ENCODE measurements around the gene OR1J2.

The OR1J2 gene

GRCh38 chr9:122474561-122474960 lies 36.0 kb upstream of the OR1J2 start:
- TF ChIP-seq TSHZ2 (CRISPR knock-in tag; IDR thresholded peaks at IDR 0.05), result no peak
- TF ChIP-seq PATZ1 (CRISPR knock-in tag; IDR thresholded peaks at IDR 0.05; ENCODE audit: borderline replicate concordance), result no peak
- no peak for TF ChIP-seq PPARA (CRISPR knock-in tag; IDR thresholded peaks at IDR 0.05; ENCODE audit: borderline replicate concordance)
- no peak for TF ChIP-seq CSRNP3 (CRISPR knock-in tag; IDR thresholded peaks at IDR 0.05)
- no peak for TF ChIP-seq SNAI2 (CRISPR knock-in tag; IDR thresholded peaks at IDR 0.05)
- no peak for TF ChIP-seq TOX (CRISPR knock-in tag; IDR thresholded peaks at IDR 0.05; ENCODE audit: borderline replicate concordance)
- no peak for TF ChIP-seq ISL1 (CRISPR knock-in tag; IDR thresholded peaks at IDR 0.05)
- TF ChIP-seq ARNTL (CRISPR knock-in tag; IDR thresholded peaks at IDR 0.05; ENCODE audit: borderline replicate concordance, low read depth), result no peak
- no peak for ATAC-seq

- ATAC-seq, result no peak
Measured at GRCh38 chr9:122475717-122476116, 34.9 kb upstream of the OR1J2 start.

GRCh38 chr9:122477346-122477745 lies 33.3 kb upstream of the OR1J2 start:
- ATAC-seq, result no peak
- TF ChIP-seq CSDC2 (CRISPR knock-in tag; IDR thresholded peaks at IDR 0.05), result no peak
- no peak for TF ChIP-seq POU6F1 (CRISPR knock-in tag; IDR thresholded peaks at IDR 0.05; ENCODE audit: borderline replicate concordance, low read depth)
- no peak for TF ChIP-seq ISL1 (CRISPR knock-in tag; IDR thresholded peaks at IDR 0.05)
- no peak for TF ChIP-seq GLIS3 (CRISPR knock-in tag; IDR thresholded peaks at IDR 0.05)
- no peak for TF ChIP-seq ZC3H10 (CRISPR knock-in tag; IDR thresholded peaks at IDR 0.05)
- TF ChIP-seq OSR1 (CRISPR knock-in tag; IDR thresholded peaks at IDR 0.05), result no peak
- TF ChIP-seq SNAI2 (CRISPR knock-in tag; IDR thresholded peaks at IDR 0.05), result no peak
- no peak for TF ChIP-seq ZNF70 (CRISPR knock-in tag; IDR thresholded peaks at IDR 0.05)
- TF ChIP-seq ZFP3 (CRISPR knock-in tag; IDR thresholded peaks at IDR 0.05), result no peak
- no peak for TF ChIP-seq RARB (CRISPR knock-in tag; IDR thresholded peaks at IDR 0.05)

More at GRCh38 chr9:122475717-122476116, 34.9 kb upstream of the OR1J2 start:
- TF ChIP-seq CREB5 (CRISPR knock-in tag; IDR thresholded peaks at IDR 0.05; ENCODE audit: low read depth) (no peak), ZC3H10 (CRISPR knock-in tag; IDR thresholded peaks at IDR 0.05) (no peak), TOX (CRISPR knock-in tag; IDR thresholded peaks at IDR 0.05; ENCODE audit: borderline replicate concordance) (no peak), TSHZ2 (CRISPR knock-in tag; IDR thresholded peaks at IDR 0.05) (no peak), TCF4 (CRISPR knock-in tag; IDR thresholded peaks at IDR 0.05; ENCODE audit: borderline replicate concordance) (no peak), RARB (CRISPR knock-in tag; IDR thresholded peaks at IDR 0.05) (no peak), SNAI2 (CRISPR knock-in tag; IDR thresholded peaks at IDR 0.05) (no peak), ARNTL (CRISPR knock-in tag; IDR thresholded peaks at IDR 0.05; ENCODE audit: borderline replicate concordance, low read depth) (no peak), PPARA (CRISPR knock-in tag; IDR thresholded peaks at IDR 0.05; ENCODE audit: borderline replicate concordance) (no peak), ISL1 (CRISPR knock-in tag; IDR thresholded peaks at IDR 0.05) (no peak), ZNF8 (CRISPR knock-in tag; IDR thresholded peaks at IDR 0.05) (no peak), CSDC2 (CRISPR knock-in tag; IDR thresholded peaks at IDR 0.05) (no peak), ZNF565 (CRISPR knock-in tag; conservative IDR thresholded peaks at IDR 0.05; ENCODE audit: low read depth) (no peak)
